PFSK-1 (cell line): ENCODE data around the gene LYRM2.

ENCODE experiments used
- FOXP2 ChIP-seq: optimal IDR thresholded peaks from 2 replicates; pipeline ENCODE3; 2011; ENCODE audit warnings: borderline replicate concordance, control low read depth, inconsistent platforms; ENCODE audit not compliant: insufficient read depth; ENCODE audit errors: extremely low read length, extremely low read depth
- POLR2AphosphoS5 ChIP-seq: IDR thresholded peaks from 2 replicates; pipeline ENCODE4 v1.6.1; 2012; ENCODE audit warnings: low read depth, mild to moderate bottlenecking, control low read depth, low read length, moderate library complexity
- REST ChIP-seq, 2 experiments: IDR thresholded peaks; 2 replicates each; pipeline versions ENCODE4 v1.6.1 to v1.8.0; 2011 to 2012; ENCODE audit warnings: low read depth in 2 of 2, low read length in 2 of 2, control low read depth in 1 of 2, inconsistent platforms in 1 of 2, mild to moderate bottlenecking in 1 of 2, moderate library complexity in 1 of 2; ENCODE audit not compliant: insufficient read depth in 1 of 2
- TAF1 ChIP-seq: IDR thresholded peaks from 2 replicates; pipeline ENCODE4 v1.6.1; 2012; ENCODE audit warnings: low read length, control low read depth, borderline replicate concordance; ENCODE audit not compliant: insufficient read depth

- TF ChIP-seq REST (IDR thresholded peaks at IDR 0.05; ENCODE audit: insufficient read depth in 1 of 2, low read depth in 2 of 2, low read length in 2 of 2) (no peak), POLR2AphosphoS5 (no peak), FOXP2 (no peak), TAF1 (no peak)
Measured at GRCh38 chr6:89542081-89542857, 96.3 kb downstream of the LYRM2 start.
